Caco-2 (cell line): Measurements from ENCODE around the gene GLI3. TPM values are rescaled to one million over a fixed set of nuclear protein-coding genes. Genes with fewer than 3 reads are reported as not detected.

Source experiments
- BruUV-seq: library from RNA; stranded (reverse); fragments of 400-500 nt; replicated peaks from 2 replicates; lab custom pipeline; 2021; lab: Mats Ljungman, UMichigan
- CTCF ChIA-PET: fragments of 300-600 bp; sonication (Branson Sonifier 250); formaldehyde crosslinking; loops from one replicate; lab custom pipeline; 2022; ENCODE audit warnings: antibody characterized with exemption; lab: Charles Lee
- POLR2A ChIA-PET: fragments of 300-600 bp; sonication (Branson Sonifier 250); formaldehyde crosslinking; loops from one replicate; lab custom pipeline; 2022; ENCODE audit warnings: antibody characterized with exemption; lab: Charles Lee
- DNase-seq, 2 experiments: peaks; one replicate each; pipeline versions ENCODE4 v3.0.0 to v3.0.0-alpha.2; 2020 to 2022
- H3K27me3 ChIP-seq: replicated peaks from 2 replicates; pipeline ENCODE4 v1.6.0; 2011; ENCODE audit warnings: low read length; ENCODE audit not compliant: control insufficient read depth, insufficient read depth
- H3K36me3 ChIP-seq: 2 replicates; pipeline ENCODE4 v1.5.1; 2011; ENCODE audit warnings: low read length; ENCODE audit not compliant: control insufficient read depth, insufficient read depth
- H3K4me1 ChIP-seq: fragments of 250-450 bp; sonication (Bioruptor Pico); 2 replicates; pipeline ENCODE4 v1.5.1; 2020; ENCODE audit warnings: mild to moderate bottlenecking
- H3K4me3 ChIP-seq: 2 replicates; pipeline ENCODE4 v1.5.1; 2011; ENCODE audit warnings: low read depth, mild to moderate bottlenecking, control low read depth, low read length
- H3K9me3 ChIP-seq: fragments of 250-450 bp; sonication (Bioruptor Pico); 2 replicates; pipeline ENCODE4 v1.5.1; 2020; ENCODE audit warnings: mild to moderate bottlenecking, moderate library complexity
- H3K27ac Mint-ChIP-seq: one replicate; pipeline ENCODE4 v1.8.0; 2022; ENCODE audit warnings: mixed read lengths; ENCODE audit not compliant: unreplicated experiment
- H3K27me3 Mint-ChIP-seq: one replicate; pipeline ENCODE4 v1.8.0; 2022; ENCODE audit warnings: mixed read lengths; ENCODE audit not compliant: insufficient read depth, unreplicated experiment
- H3K36me3 Mint-ChIP-seq: one replicate; pipeline ENCODE4 v1.8.0; 2022; ENCODE audit warnings: mild to moderate bottlenecking, mixed read lengths; ENCODE audit not compliant: insufficient read depth, unreplicated experiment
- H3K4me1 Mint-ChIP-seq: one replicate; pipeline ENCODE4 v1.8.0; 2022; ENCODE audit warnings: low read depth, mixed read lengths; ENCODE audit not compliant: unreplicated experiment
- H3K4me3 Mint-ChIP-seq: one replicate; pipeline ENCODE4 v1.8.0; 2022; ENCODE audit warnings: mild to moderate bottlenecking, moderate library complexity, mixed read lengths; ENCODE audit not compliant: unreplicated experiment
- H3K9me3 Mint-ChIP-seq: one replicate; pipeline ENCODE4 v1.8.0; 2022; ENCODE audit warnings: mixed read lengths; ENCODE audit not compliant: unreplicated experiment
- CTCF ChIP-seq, 2 experiments: fragments of 200-600 bp in 1 of 2; IDR thresholded peaks; 1 replicate in 1 of 2; 2 replicates in 1 of 2; pipeline versions ENCODE4 v1.5.1 to v1.8.0; 2011 to 2022; ENCODE audit warnings: antibody characterized with exemption in 1 of 2, control low read depth in 1 of 2, inconsistent platforms in 1 of 2, low read depth in 1 of 2, low read length in 1 of 2, mild to moderate bottlenecking in 1 of 2, moderate library complexity in 1 of 2; ENCODE audit not compliant: insufficient read depth in 1 of 2, severe bottlenecking in 1 of 2, unreplicated experiment in 1 of 2
- intact Hi-C: fragments of 100-400 bp; cut with micrococcal nuclease; formaldehyde crosslinking; loops from one replicate; pipeline ENCODE4 v1.10.0; 2022; ENCODE audit not compliant: unreplicated experiment
- total RNA-seq: library from RNA; stranded (reverse); gene quantifications from 2 replicates; pipeline ENCODE4 v1.2.3, GENCODE V29; 2022

The GLI3 gene
- total RNA-seq, 1 experiment from 2014 or later, result 1.00 TPM

- Histone ChIP-seq H3K4me3 (no peak overlapping the region), H3K27me3 (no peaks in the 10 kb centered on the region), H3K9me3 (no peaks in the 10 kb centered on the region), H3K4me1 (no peaks in the 10 kb centered on the region), H3K36me3 (no peaks in the 10 kb centered on the region)
- H3K27me3 Mint-ChIP-seq, result peaks cover 24% of the 10 kb centered on the region
- no peak overlapping the region for H3K4me3 Mint-ChIP-seq
- CTCF ChIA-PET, result no interaction called here
- no peak for TF ChIP-seq CTCF (IDR thresholded peaks at IDR 0.05; ENCODE audit: insufficient read depth in 1 of 2, low read depth in 1 of 2, low read length in 1 of 2, severe bottlenecking in 1 of 2, unreplicated experiment in 1 of 2)
- H3K9me3 Mint-ChIP-seq, result no peaks in the 10 kb centered on the region
- no peak overlapping the region for H3K27ac Mint-ChIP-seq
- H3K4me1 Mint-ChIP-seq, result no peaks in the 10 kb centered on the region
- POLR2A ChIA-PET, result no interaction called here
- H3K36me3 Mint-ChIP-seq, result no peaks in the 10 kb centered on the region
- BruUV-seq, result no TSS peak
- no peak for DNase-seq
- intact Hi-C loops, result no loop called here
Measured at GRCh38 chr7:42033480-42033879, 203.5 kb downstream of the GLI3 start.

- Histone ChIP-seq H3K27me3 (no peaks in the 10 kb centered on the region), H3K36me3 (no peaks in the 10 kb centered on the region), H3K4me3 (no peak overlapping the region), H3K9me3 (no peaks in the 10 kb centered on the region), H3K4me1 (no peaks in the 10 kb centered on the region)
- Mint-ChIP-seq H3K4me3 (no peak overlapping the region), H3K4me1 (no peaks in the 10 kb centered on the region), H3K9me3 (no peaks in the 10 kb centered on the region), H3K27ac (no peak overlapping the region), H3K36me3 (no peaks in the 10 kb centered on the region), H3K27me3 (peaks cover 18% of the 10 kb centered on the region)
- ChIA-PET CTCF (no interaction called here), POLR2A (no interaction called here)
- no TSS peak for BruUV-seq
- DNase-seq, result no peak
- intact Hi-C loops, result loop anchor here (5.0 kb wide), 2 partner anchors 52 to 87 kb away; no protein-coding TSS in a partner anchor
- TF ChIP-seq CTCF (IDR thresholded peaks at IDR 0.05; ENCODE audit: insufficient read depth in 1 of 2, low read depth in 1 of 2, low read length in 1 of 2, severe bottlenecking in 1 of 2, unreplicated experiment in 1 of 2), result no peak
Measured at GRCh38 chr7:42029405-42029804, 207.6 kb downstream of the GLI3 start.

- H3K4me3 Mint-ChIP-seq, result no peak overlapping the region
- Histone ChIP-seq H3K27me3 (no peaks in the 10 kb centered on the region), H3K36me3 (no peaks in the 10 kb centered on the region), H3K4me1 (no peaks in the 10 kb centered on the region), H3K4me3 (no peak overlapping the region), H3K9me3 (no peaks in the 10 kb centered on the region)
- DNase-seq, result no peak
- TF ChIP-seq CTCF (IDR thresholded peaks at IDR 0.05; ENCODE audit: insufficient read depth in 1 of 2, low read depth in 1 of 2, low read length in 1 of 2, severe bottlenecking in 1 of 2, unreplicated experiment in 1 of 2), result no peak
- BruUV-seq, result no TSS peak
- H3K27ac Mint-ChIP-seq, result no peak overlapping the region
- H3K27me3 Mint-ChIP-seq, result peaks cover 14% of the 10 kb centered on the region
- no peaks in the 10 kb centered on the region for H3K4me1 Mint-ChIP-seq
- POLR2A ChIA-PET, result no interaction called here
- CTCF ChIA-PET, result no interaction called here
- intact Hi-C loops, result loop anchor here (5.0 kb wide), 2 partner anchors 50 to 85 kb away; no protein-coding TSS in a partner anchor
- H3K36me3 Mint-ChIP-seq, result no peaks in the 10 kb centered on the region
- H3K9me3 Mint-ChIP-seq, result no peaks in the 10 kb centered on the region
Measured at GRCh38 chr7:42027521-42027920, 209.5 kb downstream of the GLI3 start.
